ENCODE data around the gene CLIP4.

DNA sequence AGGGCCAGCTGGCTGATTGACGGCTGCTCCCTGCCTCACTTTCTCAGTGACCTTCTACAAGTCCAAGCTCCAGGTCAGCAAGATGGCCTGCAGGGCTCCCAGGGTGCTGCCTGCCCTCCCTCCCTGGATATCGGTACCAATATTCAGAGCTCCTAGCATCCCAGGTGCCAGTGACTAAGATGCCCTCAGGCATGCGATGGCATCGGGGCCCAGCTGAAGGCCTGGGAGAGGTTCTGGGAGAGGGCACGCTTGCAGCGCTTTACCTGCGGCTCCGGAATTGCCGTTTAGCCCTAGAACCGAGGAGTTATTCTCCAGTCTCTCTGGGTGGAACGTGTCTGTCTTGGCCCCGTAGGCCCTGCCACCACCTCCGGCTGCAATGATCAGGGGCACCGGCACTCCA is 116.8 kb downstream of the CLIP4 start:
- no peak for TF ChIP-seq POLR2A (IDR thresholded peaks at IDR 0.05)
- TF ChIP-seq, protein P1, sequence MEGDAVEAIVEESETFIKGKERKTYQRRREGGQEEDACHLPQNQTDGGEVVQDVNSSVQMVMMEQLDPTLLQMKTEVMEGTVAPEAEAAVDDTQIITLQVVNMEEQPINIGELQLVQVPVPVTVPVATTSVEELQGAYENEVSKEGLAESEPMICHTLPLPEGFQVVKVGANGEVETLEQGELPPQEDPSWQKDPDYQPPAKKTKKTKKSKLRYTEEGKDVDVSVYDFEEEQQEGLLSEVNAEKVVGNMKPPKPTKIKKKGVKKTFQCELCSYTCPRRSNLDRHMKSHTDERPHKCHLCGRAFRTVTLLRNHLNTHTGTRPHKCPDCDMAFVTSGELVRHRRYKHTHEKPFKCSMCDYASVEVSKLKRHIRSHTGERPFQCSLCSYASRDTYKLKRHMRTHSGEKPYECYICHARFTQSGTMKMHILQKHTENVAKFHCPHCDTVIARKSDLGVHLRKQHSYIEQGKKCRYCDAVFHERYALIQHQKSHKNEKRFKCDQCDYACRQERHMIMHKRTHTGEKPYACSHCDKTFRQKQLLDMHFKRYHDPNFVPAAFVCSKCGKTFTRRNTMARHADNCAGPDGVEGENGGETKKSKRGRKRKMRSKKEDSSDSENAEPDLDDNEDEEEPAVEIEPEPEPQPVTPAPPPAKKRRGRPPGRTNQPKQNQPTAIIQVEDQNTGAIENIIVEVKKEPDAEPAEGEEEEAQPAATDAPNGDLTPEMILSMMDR (IDR thresholded peaks at IDR 0.05): no peak

Data from uterus (tissue), 2 donors.